ENCODE data around the gene ILKAP.
"Not testable (repeated sequence)": the region's sequence is repeated elsewhere in the genome, so short reads cannot be mapped to it uniquely, and the experiment has no call there.

The ILKAP gene

DNA sequence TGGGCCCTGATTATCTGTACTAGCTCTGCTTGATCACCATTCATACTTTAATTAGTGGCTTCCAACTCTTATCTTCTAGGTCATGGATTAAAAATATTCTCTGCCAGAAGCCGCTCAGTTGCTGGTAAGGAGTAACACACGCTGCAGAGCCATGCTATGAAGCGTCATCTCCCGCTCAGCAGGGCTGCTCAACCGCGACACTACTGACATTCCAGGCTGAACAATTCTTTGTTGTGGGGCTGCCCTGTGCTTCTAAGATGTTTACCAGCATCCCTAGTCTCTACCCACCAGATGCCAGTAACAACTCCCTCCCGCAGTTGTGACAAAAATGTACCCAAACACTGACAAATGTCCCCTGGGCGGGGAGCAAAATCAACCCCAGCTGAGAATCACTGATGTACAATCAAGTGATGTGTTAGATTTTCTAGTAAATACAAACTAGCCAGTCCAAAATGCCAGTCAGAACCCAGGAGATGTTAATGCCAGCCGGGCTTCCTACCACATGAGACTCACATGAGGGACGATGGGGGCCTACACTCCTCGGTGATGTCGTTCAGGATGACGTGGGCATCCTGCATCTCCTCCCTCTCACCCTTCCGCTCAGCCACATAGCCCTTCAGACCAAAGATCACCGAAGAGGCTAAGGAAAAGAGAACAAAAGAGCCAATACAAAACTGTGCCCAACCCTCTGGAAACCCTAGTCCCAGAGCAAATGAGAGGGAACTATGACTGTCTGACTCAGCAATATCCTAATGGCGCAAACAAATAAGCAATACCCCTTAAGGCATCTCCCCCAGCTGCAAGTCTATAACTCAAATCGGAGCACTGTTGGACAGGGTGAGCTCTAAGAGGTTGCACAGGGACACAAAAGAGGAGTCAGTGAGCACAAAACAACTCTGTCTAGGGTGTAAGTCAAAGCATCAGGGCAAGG is 15.6 kb downstream of the ILKAP start:
- no peak for DNase-seq

DNA sequence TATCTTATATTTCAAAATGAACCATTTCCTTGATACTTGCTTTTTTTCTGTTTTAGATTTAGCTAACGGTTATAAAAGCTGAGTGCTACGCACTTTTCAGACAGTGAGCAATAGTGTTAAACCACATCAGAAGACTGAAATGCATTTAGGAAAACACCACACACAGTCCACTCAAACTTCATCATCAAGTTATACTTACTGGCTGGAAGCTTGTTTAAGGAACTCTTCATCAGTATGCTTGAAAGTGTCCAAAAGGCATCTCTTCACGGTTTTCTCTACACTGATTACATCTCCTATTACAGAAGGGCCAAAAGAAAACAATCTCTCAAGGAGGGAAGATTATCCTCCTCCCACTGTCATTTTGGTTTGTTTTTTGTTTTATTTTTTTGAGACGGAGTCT is 19.7 kb downstream of the ILKAP start:
- no peak for DNase-seq

DNA sequence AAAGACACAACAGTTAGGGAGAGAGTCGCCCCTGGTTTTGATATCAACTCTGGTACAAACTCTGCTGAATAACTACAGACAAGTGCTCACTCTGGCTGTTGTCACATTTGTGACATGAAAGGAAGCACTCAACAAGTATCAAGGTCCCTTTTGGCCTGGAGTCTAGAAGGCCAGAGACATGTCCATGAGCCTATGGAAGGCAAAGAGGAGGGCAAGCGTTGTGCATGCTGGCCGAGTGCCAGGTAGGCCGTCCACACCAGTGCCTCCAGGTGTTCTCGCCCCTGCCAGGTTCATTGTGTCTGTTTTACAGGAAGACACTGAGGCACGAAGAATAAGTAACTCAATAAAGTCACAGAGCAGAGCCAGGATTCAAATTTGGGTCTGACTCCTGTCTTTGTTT is 21.1 kb downstream of the ILKAP start:
- DNase-seq: no peak

DNA sequence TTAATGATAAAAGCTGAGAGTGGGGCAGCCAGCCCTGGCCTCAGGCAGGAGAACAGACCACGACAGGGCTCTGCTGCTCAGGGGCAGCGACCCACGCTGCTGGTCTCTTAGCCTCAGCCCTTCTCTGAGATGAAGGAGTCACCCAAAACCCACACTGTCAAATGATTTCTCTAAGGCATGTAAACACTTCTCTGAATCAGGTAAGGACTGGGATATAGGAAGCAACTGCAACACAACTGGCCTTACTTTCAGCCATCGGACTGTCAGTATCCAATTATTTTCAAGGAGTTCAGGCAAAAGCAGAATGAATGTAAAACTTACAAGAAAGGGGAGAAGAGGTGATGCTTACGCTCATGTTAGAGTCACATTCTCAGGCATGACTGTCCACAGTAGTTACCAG is 22.9 kb downstream of the ILKAP start:
- DNase-seq: no peak

DNA sequence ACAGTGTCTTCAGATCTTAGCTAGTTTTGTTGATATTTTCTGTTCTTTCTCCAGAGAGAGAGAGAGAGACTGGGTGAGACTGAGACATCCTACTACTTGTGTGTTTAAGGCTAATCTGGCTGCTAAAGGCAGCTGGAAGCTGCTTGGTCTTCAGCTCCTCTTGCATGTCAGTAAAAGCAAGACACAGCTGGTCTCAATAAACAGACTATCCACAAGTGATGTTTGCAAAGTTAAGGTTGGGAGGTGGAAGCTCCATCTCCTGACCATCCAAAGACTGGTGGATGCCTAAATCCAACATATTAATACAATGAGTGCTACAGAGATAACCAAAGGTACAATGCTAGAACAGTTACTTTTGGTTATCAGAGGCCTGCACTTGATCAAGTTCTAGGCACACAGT is 26.9 kb downstream of the ILKAP start:
- DNase-seq: no peak

DNA sequence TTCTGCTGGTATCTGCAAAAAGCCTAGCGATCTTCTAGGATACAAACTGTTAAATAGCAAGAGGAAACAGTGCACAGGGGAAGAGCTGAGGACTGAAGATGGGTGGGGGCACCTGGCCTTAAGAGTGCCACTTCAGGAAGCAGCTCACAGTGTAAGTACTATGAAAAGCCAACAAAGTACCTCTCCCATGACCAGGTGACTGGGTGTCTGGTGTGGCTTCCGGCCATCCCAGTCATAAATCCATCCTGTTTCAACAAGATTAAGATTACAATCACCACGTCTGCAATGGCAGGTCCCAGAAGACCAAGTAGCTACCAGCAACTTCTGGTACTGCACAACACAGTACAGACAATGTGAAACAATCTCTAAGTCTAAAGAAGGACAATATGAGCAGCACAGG is 28.8 kb downstream of the ILKAP start:
- no peak for DNase-seq

DNA sequence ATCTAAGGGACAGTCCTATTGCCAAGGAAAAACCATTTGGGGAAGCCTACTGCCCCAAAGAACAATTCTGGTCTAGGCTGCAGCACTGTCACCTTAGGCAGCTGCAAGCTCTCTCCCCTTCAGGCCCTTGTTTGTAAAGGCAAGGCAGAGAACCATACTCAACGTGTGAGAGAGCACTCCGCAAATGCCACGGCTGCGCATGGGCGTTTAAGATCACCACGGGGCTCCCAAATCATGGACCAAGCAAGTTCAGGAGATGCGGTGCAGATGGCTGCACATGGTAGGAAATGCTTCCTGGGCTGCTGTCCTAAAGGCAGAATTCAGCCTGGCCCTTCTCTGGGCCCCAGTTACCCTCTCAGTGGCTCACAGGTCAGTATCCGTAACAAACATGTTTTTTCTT is 29.2 kb downstream of the ILKAP start:
- no peak for DNase-seq

DNA sequence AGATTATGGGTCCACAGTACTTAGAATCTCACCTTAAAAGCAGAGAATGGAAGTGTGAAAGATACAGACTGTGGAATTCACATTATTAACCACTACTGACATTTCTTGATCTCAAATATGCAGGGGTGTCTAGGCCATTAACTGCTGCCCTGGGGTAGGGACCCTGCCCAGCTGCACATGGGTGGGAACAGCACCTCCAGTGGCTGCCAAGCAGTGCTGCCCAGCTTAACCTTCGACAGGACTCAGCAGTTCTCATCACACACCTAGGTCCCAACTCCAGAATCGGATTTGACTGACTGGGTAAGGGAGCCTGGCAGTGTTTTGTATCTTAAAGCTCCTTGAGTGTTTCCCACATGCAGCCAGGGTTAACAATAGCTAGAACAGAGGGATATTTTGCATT is 29.8 kb downstream of the ILKAP start:
- DNase-seq: no peak

DNA sequence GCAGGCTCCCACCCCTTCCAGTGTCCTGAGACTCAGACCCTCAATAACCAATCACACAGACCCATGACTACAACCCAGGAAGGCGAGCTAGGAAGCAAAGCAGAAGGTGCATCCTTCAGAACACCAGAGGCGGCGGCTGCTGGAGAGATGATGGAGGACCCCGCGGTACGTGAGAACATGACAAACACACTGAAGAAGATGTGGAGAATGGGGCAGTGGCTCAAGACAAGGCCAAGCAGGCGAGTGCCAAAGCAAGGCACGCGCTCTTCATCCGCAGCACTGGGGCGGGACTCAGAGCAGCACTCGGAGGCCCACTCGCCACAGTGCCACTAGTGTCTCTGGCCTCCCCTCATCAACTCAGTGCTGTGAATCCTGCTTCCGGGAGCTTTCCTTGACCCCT is 31.1 kb downstream of the ILKAP start:
- DNase-seq: no peak

DNA sequence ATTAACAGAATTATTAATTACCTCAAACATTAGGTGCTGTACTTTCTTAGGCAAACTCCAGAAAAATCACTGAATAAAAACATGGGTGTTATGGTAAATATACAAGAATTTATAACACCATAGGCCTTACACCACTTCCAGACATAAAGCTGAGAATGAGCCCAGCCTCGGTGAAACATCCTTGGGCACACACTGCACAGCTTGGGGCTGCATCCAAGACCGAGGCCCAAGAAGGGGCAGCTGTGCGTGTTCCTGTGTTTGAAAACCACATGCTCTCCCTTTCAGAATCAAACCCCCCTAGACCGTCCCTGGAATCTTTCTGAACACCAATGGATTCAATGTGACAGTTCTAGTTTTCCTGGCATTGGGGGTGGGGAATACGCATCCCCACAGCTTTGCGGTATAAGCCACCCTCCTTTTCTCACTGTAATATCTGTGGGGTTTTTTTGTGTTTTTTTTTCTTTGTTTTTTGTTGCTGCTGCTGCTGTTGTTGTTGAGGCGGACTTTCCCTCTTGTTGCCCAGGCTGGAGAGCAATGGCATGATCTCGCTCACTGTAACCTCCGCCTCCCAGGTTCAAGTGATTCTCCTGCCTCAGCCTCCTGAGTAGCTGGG is 31.8 kb downstream of the ILKAP start:
- DNase-seq: no peak

DNA sequence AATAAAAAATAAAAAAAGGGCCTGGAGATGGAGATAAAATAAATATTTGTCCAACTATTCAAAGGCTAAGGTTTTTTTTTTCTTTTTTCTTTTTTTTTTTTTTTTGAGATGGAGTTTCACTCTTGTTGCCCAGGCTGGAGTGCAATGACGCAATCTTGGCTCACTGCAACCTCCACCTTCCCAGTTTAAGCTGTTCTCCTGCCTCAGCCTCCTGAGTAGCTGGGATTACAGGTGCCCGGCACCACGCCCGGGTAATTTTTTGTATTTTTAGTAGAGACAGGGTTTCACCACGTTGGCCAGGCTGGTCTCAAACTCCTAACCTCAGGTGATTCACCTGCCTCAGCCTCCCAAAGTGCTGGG is 32.4 kb downstream of the ILKAP start:
- DNase-seq: not testable (repeated sequence)

DNA sequence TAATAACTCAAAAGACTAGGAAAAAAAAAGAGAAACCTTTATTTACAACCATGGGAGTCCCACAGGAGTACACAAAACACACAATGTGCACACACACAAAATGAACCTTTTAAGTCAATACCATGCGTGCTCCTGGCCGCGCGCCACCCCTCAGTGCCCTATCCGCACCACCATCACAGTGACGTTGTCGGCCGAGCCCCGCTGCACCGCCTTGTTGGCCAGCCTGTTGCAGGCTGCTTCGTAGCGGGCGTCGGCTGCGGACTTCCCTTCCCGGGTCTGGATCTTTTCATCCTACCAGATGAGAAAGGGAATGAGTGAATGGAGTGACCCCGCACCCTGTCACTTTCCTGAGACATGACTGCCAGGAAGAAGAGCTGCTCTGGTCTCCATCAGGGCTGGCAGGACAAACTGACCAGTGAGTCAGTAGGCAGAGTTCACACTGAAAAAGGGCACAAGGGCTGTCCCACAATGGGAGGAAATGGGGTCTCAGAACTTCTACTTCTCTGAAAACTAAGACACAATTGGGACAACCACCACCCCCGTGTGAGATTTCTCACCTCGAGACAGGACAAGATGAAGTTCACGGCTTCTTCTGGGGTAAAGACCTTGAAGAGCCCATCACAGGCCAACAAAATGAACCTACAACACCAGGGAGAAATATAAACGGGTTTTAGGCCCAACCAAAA is 33.0 kb downstream of the ILKAP start:
- no peak for DNase-seq

DNA sequence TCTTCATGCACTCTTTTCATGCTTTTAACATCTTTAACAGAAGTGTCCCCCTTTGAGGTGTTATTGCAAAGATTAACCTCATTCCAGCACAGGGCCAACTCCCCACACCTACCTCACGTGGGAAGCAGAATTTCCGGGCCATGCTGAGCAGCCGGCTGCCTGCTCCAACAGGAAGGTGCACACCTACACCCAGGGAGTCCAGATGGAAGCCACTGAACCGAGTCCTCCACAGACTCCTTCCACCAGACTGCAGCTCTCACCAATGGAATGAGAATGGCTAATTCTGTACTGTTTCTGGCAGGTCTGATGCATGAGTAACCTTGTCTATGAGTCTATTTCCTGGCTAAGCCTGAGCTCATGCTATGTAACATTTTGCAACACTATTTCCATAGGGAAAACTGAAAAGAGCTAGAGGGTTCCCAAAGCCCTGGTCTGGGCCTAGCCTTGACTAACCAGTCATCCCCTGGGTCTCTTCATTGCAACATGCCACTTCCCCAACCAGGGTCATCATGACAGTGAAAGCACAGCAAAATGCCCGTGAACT is 33.7 kb downstream of the ILKAP start:
- DNase-seq: no peak

DNA sequence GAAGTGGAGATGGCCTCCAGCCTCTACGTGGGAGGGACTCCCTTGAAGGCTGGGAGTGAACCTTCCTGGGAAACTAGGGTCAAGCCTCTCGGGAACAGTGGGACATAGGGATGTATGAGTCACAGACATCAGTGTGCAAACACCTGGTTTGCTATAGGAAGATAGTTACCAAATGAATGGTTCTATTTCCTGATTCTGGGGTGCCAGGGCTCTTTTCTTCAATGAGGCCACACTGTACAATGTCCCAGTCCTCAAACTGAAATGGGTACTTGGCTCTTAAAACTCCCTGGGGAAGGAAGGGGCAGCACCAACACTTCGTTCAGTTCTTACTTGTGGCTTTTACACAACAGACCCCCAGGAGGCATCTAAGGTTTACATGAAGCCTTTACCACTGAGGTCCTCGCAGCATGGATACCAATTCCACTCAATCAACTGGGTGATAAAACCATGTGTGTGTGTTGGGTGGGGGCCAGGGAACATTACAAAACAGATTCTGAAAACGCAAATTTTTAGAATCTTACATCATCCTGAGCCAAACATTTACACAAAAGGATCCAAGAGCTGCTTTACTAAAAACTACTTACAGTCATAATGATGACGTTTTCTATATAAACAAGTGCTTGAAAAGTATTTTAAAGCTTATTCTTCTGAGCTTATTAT is 34.3 kb downstream of the ILKAP start:
- no peak for DNase-seq

DNA sequence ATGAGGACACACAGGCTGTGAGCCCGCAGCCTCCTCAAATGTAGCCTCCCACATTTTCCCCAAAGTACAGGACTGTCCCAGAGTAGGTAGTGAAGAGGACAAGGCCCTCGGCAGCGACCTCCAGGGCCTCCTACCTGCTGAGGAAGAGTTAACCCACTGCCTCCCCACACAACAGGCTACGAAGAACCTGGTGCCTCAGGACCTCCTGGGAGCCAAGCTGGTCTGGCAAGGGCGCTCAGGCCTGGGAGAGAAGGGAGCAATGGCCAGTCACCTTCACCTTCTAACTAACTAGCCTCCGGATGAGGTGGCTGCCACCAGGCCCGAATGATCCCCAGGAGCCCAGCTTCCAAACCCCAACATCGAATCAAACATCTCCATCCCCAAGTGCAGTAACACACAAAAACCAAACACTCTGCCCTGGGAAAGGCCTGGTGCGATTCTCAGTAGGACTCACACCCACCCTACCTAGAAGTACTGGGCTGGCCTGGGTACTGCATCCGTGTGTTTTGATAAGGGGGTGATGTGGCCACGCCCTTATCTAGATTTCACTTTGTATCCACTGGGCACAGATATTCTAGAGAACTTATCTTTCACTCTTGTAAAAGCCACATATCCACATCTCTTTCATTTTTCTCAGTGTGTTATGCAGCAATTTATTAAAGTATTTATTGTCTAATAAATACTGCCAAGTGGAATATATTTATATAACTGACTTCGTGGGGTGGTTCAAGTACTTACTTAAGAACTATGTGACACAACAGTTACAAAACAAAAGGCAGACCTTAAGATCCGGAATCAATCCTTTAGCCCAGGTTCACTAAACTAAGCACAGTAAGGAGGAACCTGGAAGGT is 35.1 kb downstream of the ILKAP start:
- no peak for DNase-seq

DNA sequence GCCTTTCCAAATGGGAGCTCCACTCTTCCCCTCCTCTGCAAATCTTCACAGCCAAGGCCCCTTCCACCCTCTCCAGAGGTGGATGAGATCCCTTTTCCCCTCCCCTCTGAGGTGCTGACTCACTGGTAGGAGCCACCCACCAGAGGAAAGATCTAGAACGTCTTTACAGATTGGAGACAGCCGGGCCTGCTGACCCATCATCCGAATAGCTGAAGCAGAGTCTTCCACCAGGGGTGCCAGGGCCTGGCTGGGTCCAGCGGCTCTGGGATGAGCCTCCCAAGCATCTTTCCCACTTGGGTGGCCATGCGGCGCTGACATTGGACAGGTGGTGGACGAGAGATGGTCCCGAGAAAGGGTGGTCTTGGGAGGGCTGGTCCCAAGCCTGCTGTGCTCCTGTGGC is 35.7 kb downstream of the ILKAP start:
- no peak for DNase-seq

DNA sequence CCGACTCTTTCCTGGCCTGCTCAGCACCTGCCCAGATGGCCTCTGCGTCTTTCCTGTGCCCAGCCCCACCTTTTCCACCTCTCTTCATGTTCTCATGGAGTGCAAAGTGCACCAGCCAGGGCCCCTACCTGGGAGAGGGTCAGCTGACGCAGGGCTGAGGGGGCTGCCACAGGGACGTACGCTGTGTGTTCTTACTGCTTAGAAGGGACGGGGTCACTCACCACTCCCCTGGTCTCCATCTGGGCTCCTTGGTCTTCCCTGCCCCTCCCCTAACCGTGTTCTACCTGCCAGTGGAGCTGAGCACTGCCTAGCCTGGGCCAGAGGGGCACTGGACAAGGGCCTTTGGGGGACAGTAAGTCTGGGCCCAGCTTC is 36.2 kb downstream of the ILKAP start:
- DNase-seq: no peak

DNA sequence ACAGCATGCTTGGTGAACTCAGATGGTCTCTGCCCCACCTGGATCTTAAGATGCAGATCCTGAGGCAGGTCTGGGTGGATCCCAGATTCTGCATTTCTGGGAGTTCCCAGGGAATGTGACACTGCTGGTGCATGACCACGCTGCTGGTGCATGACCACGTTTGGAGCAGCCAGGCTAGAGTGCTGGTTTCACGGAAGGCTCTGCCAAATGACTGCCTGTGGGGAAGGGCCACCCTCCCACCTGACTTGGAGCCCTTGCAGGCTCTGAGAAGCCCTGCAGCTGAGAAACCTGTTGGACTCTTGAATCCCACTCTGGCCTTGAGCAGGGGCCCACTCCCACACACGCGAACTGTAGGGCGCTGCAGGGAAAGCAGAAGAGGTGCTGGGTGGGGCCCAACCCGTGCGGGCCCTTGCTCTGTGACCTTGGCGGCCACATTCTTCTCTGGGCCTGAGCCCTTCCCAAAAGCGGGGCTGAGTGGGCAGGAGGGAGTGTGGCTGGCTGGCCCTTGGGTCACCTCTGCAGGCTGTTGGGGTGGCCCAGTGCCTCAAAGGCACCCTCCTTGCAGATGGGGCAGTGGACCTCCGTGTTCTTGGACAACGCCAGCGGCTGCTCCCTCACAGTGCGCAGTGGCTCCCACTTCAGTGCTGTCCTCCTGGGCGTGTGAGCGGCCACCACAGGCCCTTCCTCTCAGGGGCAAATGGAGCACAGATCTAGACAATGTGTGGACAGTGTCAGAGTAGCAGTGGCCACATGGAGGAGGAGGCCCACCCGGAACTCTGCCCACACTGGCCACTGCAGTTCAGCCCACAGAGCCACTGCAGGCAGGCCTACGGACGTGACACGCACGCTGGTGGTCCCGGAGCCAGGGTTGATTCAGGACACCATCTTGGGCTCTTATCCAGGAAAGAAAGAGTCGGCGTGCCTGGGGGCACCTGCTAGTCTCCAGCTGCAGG is 36.8 kb downstream of the ILKAP start:
- no peak for DNase-seq

DNA sequence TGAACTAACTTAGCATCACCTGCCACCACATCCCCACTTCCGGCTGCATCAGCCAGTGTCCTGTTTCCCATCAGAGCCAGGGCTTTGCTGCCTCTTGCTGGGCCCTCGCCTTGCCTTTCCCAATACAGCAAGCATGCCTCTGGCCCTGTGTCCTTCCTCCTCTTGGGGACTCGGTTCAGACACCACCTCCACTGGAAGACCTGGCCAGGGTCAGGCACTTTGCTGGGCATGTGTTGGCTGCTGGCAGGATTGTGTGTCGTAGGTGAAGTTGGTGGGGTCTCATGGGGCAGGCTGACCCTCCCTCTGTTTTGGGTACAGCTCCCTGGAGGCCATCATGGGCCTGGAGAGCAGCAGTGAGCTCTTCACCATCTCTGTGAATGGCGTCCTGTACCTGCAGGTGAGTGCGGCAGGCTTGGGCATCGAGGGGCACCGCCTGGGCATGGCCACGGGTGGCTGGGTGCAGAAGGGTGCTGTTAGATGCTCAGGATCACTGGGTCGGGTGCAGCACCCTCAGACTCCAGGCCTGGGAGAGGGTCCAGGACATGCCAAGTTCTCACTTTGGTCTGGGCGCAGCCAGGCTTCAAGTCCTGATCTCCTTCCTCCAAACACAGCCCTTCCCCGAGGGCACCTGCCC is 38.1 kb downstream of the ILKAP start:
- DNase-seq: no peak

DNA sequence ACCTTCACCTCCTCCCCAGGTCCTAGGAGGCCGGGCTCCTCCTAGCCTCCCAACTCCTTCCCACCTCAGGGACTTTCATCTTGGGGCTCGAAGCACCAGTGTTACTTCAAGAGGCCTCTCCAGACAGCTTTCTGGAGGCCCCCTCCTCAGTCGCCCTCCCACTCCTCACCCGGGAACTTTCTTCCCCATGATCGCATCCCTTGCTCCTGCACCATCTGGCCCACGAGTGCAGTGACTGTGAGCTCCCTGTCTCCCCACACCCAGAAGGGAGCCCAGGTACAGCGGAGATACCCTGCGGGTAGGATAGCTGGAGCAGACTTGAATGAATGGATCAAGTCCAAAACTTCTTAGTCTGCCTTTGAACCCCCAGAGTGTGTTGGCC is 38.6 kb downstream of the ILKAP start:
- no peak for DNase-seq
